HEK293 (cell line): Measurements from ENCODE around the gene CACNG3.

ENCODE experiments used
- CTCF ChIA-PET: fragments of 350-600 bp; formaldehyde crosslinking; extraction: SDS; loops from one replicate; lab custom pipeline; 2021; ENCODE audit warnings: antibody characterized with exemption; lab: Yijun Ruan, JAX
- POLR2A ChIA-PET: fragments of 300-600 bp; formaldehyde crosslinking; extraction: SDS; loops from one replicate; lab custom pipeline; 2020; ENCODE audit warnings: antibody characterized with exemption, inconsistent platforms; lab: Yijun Ruan, JAX
- H3K27ac ChIP-seq: fragments of 200-500 bp; sonication (Bioruptor generic); 2 replicates; pipeline ENCODE4 v1.5.1; 2014; ENCODE audit warnings: low read depth, low read length, control low read depth, inconsistent platforms; ENCODE audit errors: extremely low read depth
- H3K36me3 ChIP-seq, 2 experiments: fragments of 200-500 bp in 1 of 2; sonication (Bioruptor generic) in 1 of 2; 1 replicate in 1 of 2; 2 replicates in 1 of 2; pipeline ENCODE4 v1.5.1; 2014 to 2017; ENCODE audit warnings: inconsistent platforms in 2 of 2, low read length in 2 of 2; ENCODE audit not compliant: control insufficient read depth in 2 of 2, insufficient read depth in 1 of 2
- H3K4me1 ChIP-seq: fragments of 200-500 bp; sonication (Bioruptor generic); 2 replicates; pipeline ENCODE4 v1.5.1; 2014; ENCODE audit warnings: mild to moderate bottlenecking, low read length, inconsistent platforms; ENCODE audit not compliant: control insufficient read depth, insufficient read depth
- H3K4me3 ChIP-seq: 2 replicates; pipeline ENCODE4 v1.5.1; 2011; ENCODE audit warnings: low read depth, mild to moderate bottlenecking, control low read depth, low read length, moderate library complexity
- H3K9me3 ChIP-seq: fragments of 200-500 bp; sonication (Bioruptor generic); 2 replicates; pipeline ENCODE4 v1.5.1; 2014; ENCODE audit warnings: low read depth, low read length, inconsistent platforms; ENCODE audit not compliant: control insufficient read depth, insufficient read depth
- ATF2 ChIP-seq: fragments of 450-650 bp; formaldehyde crosslinking; IDR thresholded peaks from 2 replicates; pipeline ENCODE4 v1.5.1; 2016; ENCODE audit warnings: missing biosample characterization, missing genetic modification characterization, low read depth
- GLI4 ChIP-seq: fragments of 450-650 bp; formaldehyde crosslinking; IDR thresholded peaks from 2 replicates; pipeline ENCODE4 v1.5.1; 2016; ENCODE audit warnings: missing biosample characterization, missing genetic modification characterization
- HOXA7 ChIP-seq: sonication (generic); formaldehyde crosslinking; IDR thresholded peaks from 2 replicates; pipeline ENCODE4 v1.8.1; 2022; ENCODE audit warnings: missing genetic modification reagents, borderline replicate concordance
- HOXC10 ChIP-seq: sonication (generic); formaldehyde crosslinking; IDR thresholded peaks from 2 replicates; pipeline ENCODE4 v1.8.1; 2023; ENCODE audit warnings: mild to moderate bottlenecking, missing genetic modification reagents
- HOXD13 ChIP-seq: sonication (generic); formaldehyde crosslinking; IDR thresholded peaks from 2 replicates; pipeline ENCODE4 v1.8.0; 2022; ENCODE audit warnings: missing genetic modification reagents, borderline replicate concordance
- MZF1 ChIP-seq: fragments of 450-650 bp; formaldehyde crosslinking; IDR thresholded peaks from 2 replicates; pipeline ENCODE4 v1.5.1; 2017; ENCODE audit warnings: missing biosample characterization, missing genetic modification characterization, borderline replicate concordance
- PRDM2 ChIP-seq: fragments of 450-650 bp; formaldehyde crosslinking; IDR thresholded peaks from 2 replicates; pipeline ENCODE4 v1.5.1; 2016; ENCODE audit warnings: missing biosample characterization, missing genetic modification characterization, borderline replicate concordance
- PRDM4 ChIP-seq: fragments of 450-650 bp; formaldehyde crosslinking; IDR thresholded peaks from 2 replicates; pipeline ENCODE4 v1.5.1; 2017; ENCODE audit warnings: missing biosample characterization, missing genetic modification characterization
- ZFHX2 ChIP-seq: fragments of 450-650 bp; formaldehyde crosslinking; conservative IDR thresholded peaks from 2 replicates; pipeline ENCODE4 v1.5.1; 2016; ENCODE audit warnings: missing biosample characterization, missing genetic modification characterization
- ZNF157 ChIP-seq: fragments of 450-650 bp; formaldehyde crosslinking; IDR thresholded peaks from 2 replicates; pipeline ENCODE4 v1.5.1; 2016; ENCODE audit warnings: missing biosample characterization, missing genetic modification characterization
- ZNF174 ChIP-seq: fragments of 450-650 bp; formaldehyde crosslinking; IDR thresholded peaks from 2 replicates; pipeline ENCODE4 v1.5.0; 2017; ENCODE audit warnings: missing biosample characterization, mild to moderate bottlenecking, missing genetic modification characterization
- ZNF324 ChIP-seq: fragments of 450-650 bp; formaldehyde crosslinking; IDR thresholded peaks from 2 replicates; pipeline ENCODE4 v1.5.1; 2016; ENCODE audit warnings: missing biosample characterization, missing genetic modification characterization
- ZNF335 ChIP-seq: fragments of 450-650 bp; formaldehyde crosslinking; conservative IDR thresholded peaks from 2 replicates; pipeline ENCODE4 v1.5.1; 2016; ENCODE audit warnings: missing biosample characterization, missing genetic modification characterization
- ZNF37A ChIP-seq: fragments of 450-650 bp; IDR thresholded peaks from 2 replicates; pipeline ENCODE4 v1.5.1; 2018; ENCODE audit warnings: missing biosample characterization, missing genetic modification characterization
- ZNF394 ChIP-seq: fragments of 450-650 bp; formaldehyde crosslinking; IDR thresholded peaks from 2 replicates; pipeline ENCODE4 v1.5.1; 2016; ENCODE audit warnings: missing biosample characterization, missing genetic modification characterization, mild to moderate bottlenecking, moderate library complexity, borderline replicate concordance
- ZNF529 ChIP-seq: fragments of 450-650 bp; formaldehyde crosslinking; IDR thresholded peaks from 2 replicates; pipeline ENCODE4 v1.5.1; 2017; ENCODE audit warnings: missing genetic modification characterization, missing biosample characterization; ENCODE audit not compliant: insufficient replicate concordance
- ZNF549 ChIP-seq: fragments of 450-650 bp; IDR thresholded peaks from 2 replicates; pipeline ENCODE4 v1.5.1; 2018; ENCODE audit warnings: missing biosample characterization, missing genetic modification characterization, mild to moderate bottlenecking, inconsistent platforms, moderate library complexity
- ZNF610 ChIP-seq: fragments of 450-650 bp; formaldehyde crosslinking; IDR thresholded peaks from 2 replicates; pipeline ENCODE4 v1.5.1; 2016; ENCODE audit warnings: missing biosample characterization, missing genetic modification characterization, borderline replicate concordance
- ZNF837 ChIP-seq: fragments of 450-650 bp; formaldehyde crosslinking; IDR thresholded peaks from 2 replicates; pipeline ENCODE4 v1.5.1; 2016; ENCODE audit warnings: missing biosample characterization, missing genetic modification characterization
- TF ChIP-seq, protein P1 (sequence below): fragments of 450-650 bp; formaldehyde crosslinking; IDR thresholded peaks from 2 replicates; pipeline ENCODE4 v1.5.1; 2016; ENCODE audit warnings: missing biosample characterization, missing genetic modification characterization
- TF ChIP-seq, protein P2 (sequence below): fragments of 450-650 bp; formaldehyde crosslinking; IDR thresholded peaks from 2 replicates; pipeline ENCODE4 v1.5.1; 2016; ENCODE audit warnings: missing biosample characterization, missing genetic modification characterization

CACNG3 gene

DNA sequence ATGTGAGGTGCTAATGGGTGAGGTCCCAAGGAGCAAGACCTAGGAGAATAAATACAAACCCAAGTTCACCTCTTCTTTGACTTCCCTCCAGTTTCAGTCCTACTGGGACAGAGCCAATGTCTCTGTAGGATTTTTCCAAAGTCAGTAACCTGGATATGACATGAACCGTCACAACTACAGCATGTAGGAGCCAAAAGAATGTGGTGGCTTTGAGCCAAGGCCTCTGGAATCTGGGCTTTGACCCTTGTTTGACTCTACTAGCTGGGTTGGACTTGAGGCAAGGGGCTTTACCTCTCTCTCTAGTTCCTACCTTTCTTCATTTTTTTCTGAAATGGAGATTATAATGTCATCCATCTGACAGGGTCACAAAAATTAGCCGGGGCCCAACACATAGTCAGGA is 91.4 kb downstream of the CACNG3 start:
- no peak overlapping the region for H3K27ac ChIP-seq
- H3K36me3 ChIP-seq: no peaks in the 10 kb centered on the region
- ChIA-PET POLR2A (no interaction called here), CTCF (interaction anchor here (0.7 kb wide), 1 partner anchor 12 kb away, joined by 3 read pairs; no protein-coding TSS in a partner anchor)
- peaks cover 4% of the 10 kb centered on the region; the same call in 1 of the 2 replicates for H3K4me1 ChIP-seq
- H3K9me3 ChIP-seq: no peaks in the 10 kb centered on the region
- H3K4me3 ChIP-seq: no peak overlapping the region
- TF ChIP-seq ZFHX2 (tag by site-specific recombination) (no peak), PRDM2 (tag by site-specific recombination) (no peak), GLI4 (tag by site-specific recombination) (no peak), ZNF610 (no peak), HOXC10 (no peak), ATF2 (tag by site-specific recombination) (no peak), ZNF529 (tag by site-specific recombination) (no peak), MZF1 (tag by site-specific recombination) (no peak)
- TF ChIP-seq, all 188 proteins: peak for 0

DNA sequence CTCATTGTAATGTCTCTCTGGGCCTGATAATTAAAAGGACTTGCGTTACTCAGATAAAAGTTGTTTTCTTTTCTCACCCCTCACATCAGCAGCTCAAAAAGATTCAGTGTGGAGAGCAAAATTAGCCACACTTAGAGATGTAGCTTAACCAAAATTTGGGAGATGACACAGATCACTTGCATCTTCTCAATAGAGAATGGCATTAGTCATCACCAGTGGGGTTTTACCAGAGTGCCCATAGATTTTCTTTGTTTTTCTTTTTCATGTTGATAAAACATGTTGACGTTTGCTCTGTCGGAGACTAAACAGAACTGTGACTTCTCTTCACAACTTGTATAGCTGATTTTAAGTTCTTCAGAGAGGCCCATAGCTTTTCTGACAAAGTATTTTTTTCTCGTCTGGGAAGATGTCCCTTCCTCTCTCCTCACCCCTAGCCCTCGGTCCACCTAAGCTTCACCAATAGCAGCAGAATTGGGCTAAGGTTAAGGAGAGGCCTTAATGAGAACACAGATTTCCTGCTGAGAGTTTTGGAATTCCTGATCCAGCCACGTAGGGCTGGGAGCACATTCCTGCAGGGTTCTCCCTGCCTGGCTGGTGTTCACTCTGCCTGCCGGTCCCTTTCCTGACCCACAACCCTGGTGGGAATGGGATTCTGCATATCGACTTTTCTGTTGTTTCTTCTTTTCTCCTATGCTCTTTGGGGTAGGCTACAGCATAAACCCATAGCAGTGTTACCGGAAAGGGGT is 92.6 kb downstream of the CACNG3 start:
- CTCF ChIA-PET: no interaction called here

GRCh38 chr16:24349320-24349719 is 93.2 kb downstream of the CACNG3 start:
- Histone ChIP-seq H3K4me1 (peaks cover 4% of the 10 kb centered on the region; the same call in 1 of the 2 replicates), H3K27ac (no peak overlapping the region), H3K4me3 (no peak overlapping the region), H3K36me3 (no peaks in the 10 kb centered on the region), H3K9me3 (no peaks in the 10 kb centered on the region)
- CTCF ChIA-PET: no interaction called here
- POLR2A ChIA-PET: no interaction called here
- TF ChIP-seq ZNF394 (no peak), ZNF549 (tag by site-specific recombination) (no peak), PRDM4 (tag by site-specific recombination) (no peak), HOXA7 (CRISPR knock-in tag) (no peak), ZNF174 (tag by site-specific recombination) (no peak)
- TF ChIP-seq, protein P1, sequence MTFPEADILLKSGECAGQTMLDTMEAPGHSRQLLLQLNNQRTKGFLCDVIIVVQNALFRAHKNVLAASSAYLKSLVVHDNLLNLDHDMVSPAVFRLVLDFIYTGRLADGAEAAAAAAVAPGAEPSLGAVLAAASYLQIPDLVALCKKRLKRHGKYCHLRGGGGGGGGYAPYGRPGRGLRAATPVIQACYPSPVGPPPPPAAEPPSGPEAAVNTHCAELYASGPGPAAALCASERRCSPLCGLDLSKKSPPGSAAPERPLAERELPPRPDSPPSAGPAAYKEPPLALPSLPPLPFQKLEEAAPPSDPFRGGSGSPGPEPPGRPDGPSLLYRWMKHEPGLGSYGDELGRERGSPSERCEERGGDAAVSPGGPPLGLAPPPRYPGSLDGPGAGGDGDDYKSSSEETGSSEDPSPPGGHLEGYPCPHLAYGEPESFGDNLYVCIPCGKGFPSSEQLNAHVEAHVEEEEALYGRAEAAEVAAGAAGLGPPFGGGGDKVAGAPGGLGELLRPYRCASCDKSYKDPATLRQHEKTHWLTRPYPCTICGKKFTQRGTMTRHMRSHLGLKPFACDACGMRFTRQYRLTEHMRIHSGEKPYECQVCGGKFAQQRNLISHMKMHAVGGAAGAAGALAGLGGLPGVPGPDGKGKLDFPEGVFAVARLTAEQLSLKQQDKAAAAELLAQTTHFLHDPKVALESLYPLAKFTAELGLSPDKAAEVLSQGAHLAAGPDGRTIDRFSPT (tag by site-specific recombination): no peak
- TF ChIP-seq, protein P2, sequence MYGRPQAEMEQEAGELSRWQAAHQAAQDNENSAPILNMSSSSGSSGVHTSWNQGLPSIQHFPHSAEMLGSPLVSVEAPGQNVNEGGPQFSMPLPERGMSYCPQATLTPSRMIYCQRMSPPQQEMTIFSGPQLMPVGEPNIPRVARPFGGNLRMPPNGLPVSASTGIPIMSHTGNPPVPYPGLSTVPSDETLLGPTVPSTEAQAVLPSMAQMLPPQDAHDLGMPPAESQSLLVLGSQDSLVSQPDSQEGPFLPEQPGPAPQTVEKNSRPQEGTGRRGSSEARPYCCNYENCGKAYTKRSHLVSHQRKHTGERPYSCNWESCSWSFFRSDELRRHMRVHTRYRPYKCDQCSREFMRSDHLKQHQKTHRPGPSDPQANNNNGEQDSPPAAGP (tag by site-specific recombination): no peak

More for the DNA sequence above, 92.6 kb downstream of the CACNG3 start:
- H3K4me1 ChIP-seq: peaks cover 4% of the 10 kb centered on the region; the same call in 1 of the 2 replicates
- H3K4me3 ChIP-seq: no peak overlapping the region
- no peaks in the 10 kb centered on the region for H3K36me3 ChIP-seq
- POLR2A ChIA-PET: interaction anchor here (0.8 kb wide), 1 partner anchor 21 kb away, joined by 5 read pairs; no protein-coding TSS in a partner anchor
- H3K9me3 ChIP-seq: no peaks in the 10 kb centered on the region
- TF ChIP-seq ZNF157 (tag by site-specific recombination): no peak
- TF ChIP-seq ZNF837 (tag by site-specific recombination): no peak
- TF ChIP-seq ZNF37A: no peak
- TF ChIP-seq ZNF324: no peak
- TF ChIP-seq ZNF335 (tag by site-specific recombination): no peak
- no peak for TF ChIP-seq HOXD13 (CRISPR knock-in tag)
- H3K27ac ChIP-seq: no peak overlapping the region
